ENCODE measurements around the gene SLC41A3.
"Not testable (repeated sequence)": the region's sequence is repeated elsewhere in the genome, so short reads cannot be mapped to it uniquely, and the experiment has no call there.

Gene SLC41A3

GRCh38 chr3:126040386-126040785, 43.5 kb downstream of the SLC41A3 start:
- H3K4me3 ChIP-seq (ENCODE audit: low read depth, low read length) = no peak overlapping the region
- TF ChIP-seq CTCF (IDR thresholded peaks at IDR 0.05; ENCODE audit: borderline replicate concordance, insufficient read depth, low read depth, low read length) = no peak

GRCh38 chr3:126039870-126040269, 44.1 kb downstream of the SLC41A3 start:
- H3K4me3 ChIP-seq (ENCODE audit: low read depth, low read length) = no peak overlapping the region
- no peak for TF ChIP-seq CTCF (IDR thresholded peaks at IDR 0.05; ENCODE audit: borderline replicate concordance, insufficient read depth, low read depth, low read length)

- H3K4me3 ChIP-seq (ENCODE audit: low read depth, low read length) = not testable (repeated sequence)
Measured at GRCh38 chr3:126038791-126039190, 45.1 kb downstream of the SLC41A3 start.

GRCh38 chr3:126036056-126036549, 47.8 kb downstream of the SLC41A3 start:
- no peak overlapping the region for H3K4me3 ChIP-seq (ENCODE audit: low read depth, low read length)
- TF ChIP-seq CTCF (IDR thresholded peaks at IDR 0.05; ENCODE audit: borderline replicate concordance, insufficient read depth, low read depth, low read length) = no peak

- H3K4me3 ChIP-seq (ENCODE audit: low read depth, low read length) = no peak overlapping the region
- no peak for TF ChIP-seq CTCF (IDR thresholded peaks at IDR 0.05; ENCODE audit: borderline replicate concordance, insufficient read depth, low read depth, low read length)
Measured at GRCh38 chr3:126035362-126036050, 48.4 kb downstream of the SLC41A3 start.

- H3K4me3 ChIP-seq (ENCODE audit: low read depth, low read length) = no peak overlapping the region
- TF ChIP-seq CTCF (IDR thresholded peaks at IDR 0.05; ENCODE audit: borderline replicate concordance, insufficient read depth, low read depth, low read length) = no peak
Measured at GRCh38 chr3:126034481-126035361, 49.2 kb downstream of the SLC41A3 start.

GRCh38 chr3:126033765-126034164, 50.2 kb downstream of the SLC41A3 start:
- H3K4me3 ChIP-seq (ENCODE audit: low read depth, low read length) = no peak overlapping the region
- no peak for TF ChIP-seq CTCF (IDR thresholded peaks at IDR 0.05; ENCODE audit: borderline replicate concordance, insufficient read depth, low read depth, low read length)

Measured in GM12875 (cell line).